ENCODE data around the gene FCHSD2.

- no peak for TF ChIP-seq POLR2A (conservative IDR thresholded peaks at IDR 0.05)
- no peak for TF ChIP-seq SNRNP70 (optimal IDR thresholded peaks at IDR 0.05; ENCODE audit: low read depth, low read length)
- TF ChIP-seq ZFP91 (CRISPR knock-in tag; IDR thresholded peaks at IDR 0.05) = no peak
- no peak for TF ChIP-seq PREB (CRISPR knock-in tag; IDR thresholded peaks at IDR 0.05)
- no peak for TF ChIP-seq CREB3 (tag; conservative IDR thresholded peaks at IDR 0.05; ENCODE audit: low read depth)
Observed at GRCh38 chr11:72807792-72808191, 334.3 kb downstream of the FCHSD2 start.

Data from K562 (cell line).